Measurements from ENCODE around the gene COL7A1.

The COL7A1 gene

DNA sequence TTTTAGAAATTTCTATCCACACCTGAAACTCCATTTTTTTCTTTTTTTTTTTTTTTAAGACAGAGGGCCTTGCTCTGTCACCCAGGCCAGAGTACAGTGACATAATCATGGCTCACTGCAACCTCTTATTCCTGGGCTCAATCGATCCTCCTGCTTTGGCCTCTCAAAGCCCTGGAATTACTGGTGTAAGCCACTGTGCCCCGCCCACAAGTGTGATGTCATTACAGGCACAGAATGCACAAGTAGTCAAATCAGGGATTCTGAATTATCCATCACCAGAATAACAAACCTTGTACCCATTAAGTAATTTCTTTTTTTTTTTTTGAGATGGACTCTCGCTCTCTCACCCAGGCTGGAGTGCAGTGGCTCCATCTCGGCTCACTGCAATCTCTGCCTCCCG lies 12.4 kb upstream of the COL7A1 start:
- DNase-seq (ENCODE audit: extremely low read depth, low read depth) = no peak
- no peak for TF ChIP-seq CTCF (IDR thresholded peaks at IDR 0.05; ENCODE audit: low read depth, low read length, missing control alignments)
- no peak overlapping the region for H3K4me3 ChIP-seq (replicated peaks; ENCODE audit: low read depth, low read length)

- DNase-seq (ENCODE audit: extremely low read depth, low read depth) = no peak
- TF ChIP-seq CTCF (IDR thresholded peaks at IDR 0.05; ENCODE audit: low read depth, low read length, missing control alignments) = no peak
- no peak overlapping the region for H3K4me3 ChIP-seq (replicated peaks; ENCODE audit: low read depth, low read length)
These were observed 6.5 kb upstream of the COL7A1 start for GRCh38 chr3:48601622-48601994.

GRCh38 chr3:48600711-48601621 lies 5.8 kb upstream of the COL7A1 start:
- no peak for TF ChIP-seq CTCF (IDR thresholded peaks at IDR 0.05; ENCODE audit: low read depth, low read length, missing control alignments)
- no peak for DNase-seq (ENCODE audit: extremely low read depth, low read depth)
- H3K4me3 ChIP-seq (replicated peaks; ENCODE audit: low read depth, low read length) = no peak overlapping the region

DNA sequence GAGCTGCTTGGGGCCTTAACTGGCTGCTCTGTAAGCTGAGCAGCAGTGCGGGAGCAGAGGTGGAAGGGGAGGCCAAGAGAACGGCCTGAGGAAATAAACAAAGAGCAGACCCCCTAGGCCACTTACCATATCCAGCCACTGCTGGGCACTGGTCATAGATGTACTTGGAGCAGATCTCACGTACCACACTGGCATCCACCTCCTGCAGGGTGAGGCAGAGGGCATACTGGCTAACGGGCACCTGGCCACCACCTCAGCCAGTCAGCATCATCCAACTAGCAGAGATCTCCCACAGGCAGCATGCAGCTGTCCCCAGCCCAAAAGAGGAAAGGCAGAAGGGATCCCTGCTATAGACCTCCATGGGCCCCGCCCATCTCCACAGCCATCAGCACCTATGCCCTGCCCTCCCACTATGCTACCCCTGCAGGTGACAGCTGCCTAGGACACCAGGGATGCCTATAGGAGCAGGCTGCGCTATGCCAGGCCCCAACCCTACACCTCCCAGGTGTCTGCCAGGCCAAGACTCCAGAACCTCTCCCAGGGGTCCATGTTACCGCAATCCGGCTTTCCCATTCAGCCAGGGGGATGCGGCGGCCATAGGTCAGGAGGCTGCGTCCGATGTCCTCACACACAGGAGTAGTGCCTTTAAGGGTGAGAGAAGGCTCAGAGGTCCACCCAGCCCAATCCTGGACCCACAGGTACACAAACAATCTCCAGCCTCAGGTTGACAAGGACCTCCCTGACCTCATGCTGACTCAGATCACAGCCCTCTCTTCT lies 4.6 kb upstream of the COL7A1 start:
- DNase-seq (ENCODE audit: extremely low read depth, low read depth) = no peak
- H3K4me3 ChIP-seq (replicated peaks; ENCODE audit: low read depth, low read length) = peak overlapping the region; percentile 27

GRCh38 chr3:48599077-48599501 lies 4.0 kb upstream of the COL7A1 start:
- TF ChIP-seq CTCF (IDR thresholded peaks at IDR 0.05; ENCODE audit: low read depth, low read length, missing control alignments) = no peak
- H3K4me3 ChIP-seq (replicated peaks; ENCODE audit: low read depth, low read length) = peak overlapping the region; percentile 27
- DNase-seq (ENCODE audit: extremely low read depth, low read depth) = no peak

More for the DNA sequence above, 4.6 kb upstream of the COL7A1 start:
- no peak for TF ChIP-seq CTCF (IDR thresholded peaks at IDR 0.05; ENCODE audit: low read depth, low read length, missing control alignments)

DNA sequence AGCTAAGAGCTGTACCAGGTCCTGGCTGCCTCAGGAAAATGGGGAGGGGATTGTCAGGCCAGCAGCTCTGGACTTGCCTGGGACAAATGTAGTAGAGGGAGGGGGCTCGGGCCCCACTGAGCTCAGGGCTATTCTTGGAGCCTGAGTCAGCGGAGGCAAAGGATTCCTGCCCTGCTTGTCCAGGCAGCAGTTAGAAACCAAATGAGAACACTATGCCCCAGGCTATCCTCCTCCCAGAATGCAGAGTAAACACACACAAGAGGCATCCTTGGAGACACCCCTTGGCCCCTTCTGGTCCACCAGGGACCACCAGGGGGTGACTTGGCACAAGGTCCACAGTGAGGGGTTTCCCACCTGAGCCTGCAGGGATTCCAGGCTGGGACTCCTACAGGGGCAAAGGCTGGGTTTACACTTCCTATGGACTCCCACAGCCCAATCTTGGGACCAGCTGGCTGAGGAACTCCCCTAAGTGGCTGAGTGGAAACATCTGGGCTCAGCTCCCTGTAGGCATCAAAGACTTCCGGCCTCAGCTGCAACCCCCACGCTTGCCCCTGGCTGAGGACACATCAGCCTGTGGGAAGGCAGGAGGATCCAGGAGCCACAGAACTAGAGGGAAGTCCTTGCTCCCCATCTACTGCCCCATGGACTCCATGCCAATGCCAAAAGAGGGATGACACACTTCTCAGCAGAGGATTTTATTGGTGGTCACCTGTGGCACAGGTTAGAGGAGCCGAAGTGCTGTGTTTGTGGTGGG lies 3.4 kb upstream of the COL7A1 start:
- no peak for TF ChIP-seq CTCF (IDR thresholded peaks at IDR 0.05; ENCODE audit: low read depth, low read length, missing control alignments)
- DNase-seq (ENCODE audit: extremely low read depth, low read depth) = peak; percentile 97
- peak overlapping the region; percentile 27 for H3K4me3 ChIP-seq (replicated peaks; ENCODE audit: low read depth, low read length)

Data from HFF-Myc (cell line).